GM18526 (cell line): ENCODE measurements around the gene LIPT2.

ENCODE experiments used
- POLR2A ChIP-seq: IDR thresholded peaks from 3 replicates; pipeline ENCODE4 v1.6.1; 2011; ENCODE audit not compliant: insufficient read length; ENCODE audit errors: extremely low read depth

LIPT2 gene

GRCh38 chr11:74473382-74474173 is 19.9 kb downstream of the LIPT2 start:
- no peak for TF ChIP-seq POLR2A

- no peak for TF ChIP-seq POLR2A
Observed at GRCh38 chr11:74471668-74472429, 21.7 kb downstream of the LIPT2 start.

- TF ChIP-seq POLR2A: no peak
Observed at GRCh38 chr11:74471037-74471436, 22.5 kb downstream of the LIPT2 start.

GRCh38 chr11:74470526-74470925 is 23.0 kb downstream of the LIPT2 start:
- no peak for TF ChIP-seq POLR2A

GRCh38 chr11:74468936-74469335 is 24.6 kb downstream of the LIPT2 start:
- TF ChIP-seq POLR2A: no peak

GRCh38 chr11:74468521-74468920 is 25.0 kb downstream of the LIPT2 start:
- TF ChIP-seq POLR2A: no peak

GRCh38 chr11:74468058-74468457 is 25.5 kb downstream of the LIPT2 start:
- TF ChIP-seq POLR2A: no peak

- TF ChIP-seq POLR2A: no peak
Observed at GRCh38 chr11:74466916-74467885, 26.3 kb downstream of the LIPT2 start, which contains the start of gene KCNE3. Gene KCNE3 (minus strand): TSS chr11:74467549. CDS start chr11:74457563, 9,986 bp downstream.

GRCh38 chr11:74465291-74465708 is 28.2 kb downstream of the LIPT2 start:
- TF ChIP-seq POLR2A: no peak

GRCh38 chr11:74464746-74465145 is 28.8 kb downstream of the LIPT2 start:
- no peak for TF ChIP-seq POLR2A

GRCh38 chr11:74463216-74463615 is 30.3 kb downstream of the LIPT2 start:
- TF ChIP-seq POLR2A: no peak

- TF ChIP-seq POLR2A: no peak
Observed at GRCh38 chr11:74462631-74463030, 30.9 kb downstream of the LIPT2 start.

GRCh38 chr11:74462009-74462408 is 31.5 kb downstream of the LIPT2 start:
- no peak for TF ChIP-seq POLR2A

- no peak for TF ChIP-seq POLR2A
Observed at GRCh38 chr11:74460481-74461154, 32.9 kb downstream of the LIPT2 start.
